Sigmoid colon (tissue), 7 donors: ENCODE measurements around the gene NDUFS2. TPM values are rescaled to one million over a fixed set of nuclear protein-coding genes. Genes with fewer than 3 reads are reported as not detected.
"Not testable (repeated sequence)": the region's sequence is repeated elsewhere in the genome, so short reads cannot be mapped to it uniquely, and the experiment has no call there.

Experiments used
- DNase-seq: peaks from one replicate; pipeline ENCODE4 v3.0.0-alpha.2; 2019
- H3K27ac ChIP-seq, 4 donors: fragments of 200-600 bp; sonication (generic); one replicate each; pipeline ENCODE4 v1.5.1; 2016 to 2019; ENCODE audit warnings: mild to moderate bottlenecking in 1 of 4
- H3K27me3 ChIP-seq, 3 donors: fragments of 200-600 bp; sonication (generic); one replicate each; pipeline ENCODE4 v1.5.1; 2019; ENCODE audit warnings: mild to moderate bottlenecking in 1 of 3
- H3K36me3 ChIP-seq, 4 donors: fragments of 200-600 bp; sonication (generic); one replicate each; pipeline ENCODE4 v1.5.1; 2016 to 2019
- H3K4me1 ChIP-seq, 4 donors: fragments of 200-600 bp; sonication (generic); one replicate each; pipeline ENCODE4 v1.5.1; 2017 to 2019
- H3K4me3 ChIP-seq, 4 donors: fragments of 200-600 bp; sonication (generic); one replicate each; pipeline ENCODE4 v1.5.1; 2017 to 2019; ENCODE audit warnings: mild to moderate bottlenecking in 2 of 4, moderate library complexity in 1 of 4
- H3K9me3 ChIP-seq, 4 donors: fragments of 200-600 bp in 3 of 4; sonication (generic) in 3 of 4; one replicate each; pipeline versions ENCODE4 v1.5.1 to v1.6.1; 2013 to 2019
- EP300 ChIP-seq, 4 donors: sonication (generic); formaldehyde crosslinking; IDR thresholded peaks; one replicate each; pipeline ENCODE4 v1.6.1; 2017; ENCODE audit warnings: antibody characterized with exemption in 4 of 4
- POLR2A ChIP-seq, 2 donors: fragments of 450-650 bp; IDR thresholded peaks; one replicate each; pipeline ENCODE4 v1.6.1; 2016; ENCODE audit warnings: antibody characterized with exemption in 2 of 2, mild to moderate bottlenecking in 2 of 2, moderate library complexity in 2 of 2
- POLR2AphosphoS5 ChIP-seq, 4 donors: sonication (generic); formaldehyde crosslinking; IDR thresholded peaks; one replicate each; pipeline ENCODE4 v1.6.1; 2017; ENCODE audit warnings: antibody characterized with exemption in 4 of 4
- WGBS, 2 donors: extraction: QIAGEN DNeasy Blood & Tissue Kit; methylation state at CpG; one replicate each; pipeline ENCODE4 v1.1.7; 2013; 5-methylcytosine and 5-hydroxymethylcytosine counted together
- intact Hi-C: fragments of 100-400 bp; cut with DNase I; formaldehyde crosslinking; loops from one replicate; pipeline ENCODE4 v1.15.1; 2023
- polyA plus RNA-seq, 3 donors: library from polyadenylated mRNA; stranded (reverse); fragments of 200-250 nt; gene quantifications; one replicate each; pipeline ENCODE4 v1.2.3, GENCODE V29; 2013
- total RNA-seq, 4 donors: library from RNA; depleted of rRNA; stranded (reverse); fragments of >200 nt; gene quantifications; one replicate each; pipeline ENCODE4 v1.1.0, GENCODE V29; 2016
- TF ChIP-seq, protein P1 (sequence below), 4 experiments: fragments of 450-650 bp in 3 of 4; fragments of 200-600 bp in 1 of 4; IDR thresholded peaks; one replicate each; pipeline ENCODE4 v1.5.1; 2016 to 2019; ENCODE audit warnings: antibody characterized with exemption in 4 of 4, mild to moderate bottlenecking in 3 of 4, moderate library complexity in 2 of 4
- donor health status: healthy with polysubstance abuse.
- donor health status: Bipolar disorder and iron deficiency.
- donor health status: healthy.

Gene NDUFS2
- total and polyA plus RNA-seq, 7 donors = 79.6 to 194 (median 113) TPM

GRCh38 chr1:161222175-161223019, 20.2 kb downstream of the NDUFS2 start:
- Histone ChIP-seq H3K4me3 (no peak overlapping the region), H3K27ac (no peak overlapping the region), H3K9me3 (no peaks in the 10 kb centered on the region), H3K4me1 (peaks cover 0 to 22% (median 19%) of the 10 kb centered on the region in 4 donors), H3K36me3 (no peaks in the 10 kb centered on the region), H3K27me3 (no peaks in the 10 kb centered on the region)
- no peak for TF ChIP-seq POLR2A (IDR thresholded peaks at IDR 0.05)
- TF ChIP-seq, protein P1, sequence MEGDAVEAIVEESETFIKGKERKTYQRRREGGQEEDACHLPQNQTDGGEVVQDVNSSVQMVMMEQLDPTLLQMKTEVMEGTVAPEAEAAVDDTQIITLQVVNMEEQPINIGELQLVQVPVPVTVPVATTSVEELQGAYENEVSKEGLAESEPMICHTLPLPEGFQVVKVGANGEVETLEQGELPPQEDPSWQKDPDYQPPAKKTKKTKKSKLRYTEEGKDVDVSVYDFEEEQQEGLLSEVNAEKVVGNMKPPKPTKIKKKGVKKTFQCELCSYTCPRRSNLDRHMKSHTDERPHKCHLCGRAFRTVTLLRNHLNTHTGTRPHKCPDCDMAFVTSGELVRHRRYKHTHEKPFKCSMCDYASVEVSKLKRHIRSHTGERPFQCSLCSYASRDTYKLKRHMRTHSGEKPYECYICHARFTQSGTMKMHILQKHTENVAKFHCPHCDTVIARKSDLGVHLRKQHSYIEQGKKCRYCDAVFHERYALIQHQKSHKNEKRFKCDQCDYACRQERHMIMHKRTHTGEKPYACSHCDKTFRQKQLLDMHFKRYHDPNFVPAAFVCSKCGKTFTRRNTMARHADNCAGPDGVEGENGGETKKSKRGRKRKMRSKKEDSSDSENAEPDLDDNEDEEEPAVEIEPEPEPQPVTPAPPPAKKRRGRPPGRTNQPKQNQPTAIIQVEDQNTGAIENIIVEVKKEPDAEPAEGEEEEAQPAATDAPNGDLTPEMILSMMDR (IDR thresholded peaks at IDR 0.05) = no peak
- TF ChIP-seq EP300 (IDR thresholded peaks at IDR 0.05) = no peak
- TF ChIP-seq POLR2AphosphoS5 (IDR thresholded peaks at IDR 0.05) = no peak
- 83% methylated on average over 6 of the region's 6 CpGs for WGBS, 2 donors
- peak; percentile 27 for DNase-seq
- intact Hi-C loops = no loop called here

GRCh38 chr1:161223805-161224694, 21.9 kb downstream of the NDUFS2 start:
- peak; percentile 22 for DNase-seq
- peaks cover 0 to 31% (median 25%) of the 10 kb centered on the region in 4 donors for H3K4me1 ChIP-seq
- H3K4me3 ChIP-seq = no peak overlapping the region
- H3K9me3 ChIP-seq = no peaks in the 10 kb centered on the region
- peaks cover 5 to 12% (median 11%) of the 10 kb centered on the region in 4 donors for H3K36me3 ChIP-seq
- H3K27ac ChIP-seq = no peak overlapping the region
- 76 to 89% methylated on average over 7 of the region's 7 CpGs for WGBS, 2 donors
- intact Hi-C loops = no loop called here
- TF ChIP-seq POLR2AphosphoS5 (IDR thresholded peaks at IDR 0.05) (no peak), EP300 (IDR thresholded peaks at IDR 0.05) (no peak), POLR2A (IDR thresholded peaks at IDR 0.05) (no peak)
- TF ChIP-seq, protein P1 (IDR thresholded peaks at IDR 0.05) = no peak
- H3K27me3 ChIP-seq = no peaks in the 10 kb centered on the region

DNA sequence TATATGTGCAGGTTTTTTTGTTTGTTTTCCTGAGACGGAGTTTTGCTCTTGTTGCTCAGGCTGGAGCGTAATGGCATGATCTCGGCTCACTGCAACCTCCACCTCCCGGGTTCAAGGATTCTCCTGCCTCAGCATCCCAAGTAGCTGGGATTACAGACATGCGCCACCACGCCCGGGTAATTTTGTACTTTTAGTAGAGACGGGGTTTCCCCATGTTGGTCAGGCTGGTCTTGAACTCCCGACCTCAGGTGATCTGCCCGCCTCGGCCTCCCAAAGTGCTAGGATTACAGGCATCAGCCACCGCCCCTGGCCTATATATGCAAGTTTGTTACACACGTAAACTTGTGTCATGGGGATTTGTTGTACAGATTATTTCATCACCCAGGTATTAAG, 22.5 kb downstream of the NDUFS2 start:
- peaks cover 0 to 31% (median 25%) of the 10 kb centered on the region in 4 donors for H3K4me1 ChIP-seq
- not testable (repeated sequence) for H3K4me3 ChIP-seq, H3K27me3 ChIP-seq, H3K9me3 ChIP-seq, DNase-seq
- peaks cover 7 to 18% (median 18%) of the 10 kb centered on the region in 4 donors for H3K36me3 ChIP-seq
- WGBS, 2 donors = 88 to 90% methylated on average over 13 of the region's 13 CpGs
- intact Hi-C loops = loop anchor here (5.0 kb wide), 1 partner anchor 83 kb away; the partner anchor contains the start of gene MPZ
- peak overlapping the region in 3 of 4 donors; percentile 75 to 76 (median 76) for H3K27ac ChIP-seq

GRCh38 chr1:161225178-161225533, 23.0 kb downstream of the NDUFS2 start:
- peak; percentile 43 for DNase-seq
- Histone ChIP-seq H3K4me1 (peaks cover 0 to 31% (median 25%) of the 10 kb centered on the region in 4 donors), H3K9me3 (no peaks in the 10 kb centered on the region), H3K4me3 (no peak overlapping the region), H3K27me3 (no peaks in the 10 kb centered on the region), H3K27ac (peak overlapping the region; percentile 63 to 76 (median 76)), H3K36me3 (peaks cover 7 to 23% (median 22%) of the 10 kb centered on the region in 4 donors)
- 72 to 85% methylated on average over 7 of the region's 7 CpGs for WGBS, 2 donors
- intact Hi-C loops = loop anchor here (5.0 kb wide), 1 partner anchor 82 kb away; the partner anchor contains the start of gene MPZ
- TF ChIP-seq EP300 (IDR thresholded peaks at IDR 0.05) (no peak), POLR2A (IDR thresholded peaks at IDR 0.05) (no peak), POLR2AphosphoS5 (IDR thresholded peaks at IDR 0.05) (no peak)
- TF ChIP-seq, protein P1 (IDR thresholded peaks at IDR 0.05) = no peak
